HG02642 (cell line): ENCODE results near the gene IGF1R.

Experiments used
- ATAC-seq: cut with Tn5 transposase; IDR thresholded peaks from one replicate; pipeline ENCODE4 v1.9.1; 2021; ENCODE audit warnings: mild to moderate bottlenecking; ENCODE audit not compliant: unreplicated experiment, poor library complexity

The IGF1R gene

GRCh38 chr15:98720577-98721565, 72.5 kb downstream of the IGF1R start:
- ATAC-seq: no peak

- ATAC-seq: no peak
Observed at GRCh38 chr15:98722209-98722608, 73.9 kb downstream of the IGF1R start.

GRCh38 chr15:98722645-98723044, 74.3 kb downstream of the IGF1R start:
- no peak for ATAC-seq

GRCh38 chr15:98723195-98723594, 74.9 kb downstream of the IGF1R start:
- ATAC-seq: no peak

GRCh38 chr15:98724048-98724447, 75.7 kb downstream of the IGF1R start:
- no peak for ATAC-seq

- ATAC-seq: no peak
Observed at GRCh38 chr15:98724494-98724893, 76.2 kb downstream of the IGF1R start.

- no peak for ATAC-seq
Observed at GRCh38 chr15:98725874-98726273, 77.5 kb downstream of the IGF1R start.

- no peak for ATAC-seq
Observed at GRCh38 chr15:98727115-98728040, 79.0 kb downstream of the IGF1R start.

- no peak for ATAC-seq
Observed at GRCh38 chr15:98728082-98728810, 79.9 kb downstream of the IGF1R start.

- no peak for ATAC-seq
Observed at GRCh38 chr15:98728811-98729160, 80.4 kb downstream of the IGF1R start.

GRCh38 chr15:98729446-98730042, 81.2 kb downstream of the IGF1R start:
- no peak for ATAC-seq

GRCh38 chr15:98730860-98731711, 82.7 kb downstream of the IGF1R start:
- no peak for ATAC-seq

- no peak for ATAC-seq
Observed at GRCh38 chr15:98731712-98732450, 83.5 kb downstream of the IGF1R start.

GRCh38 chr15:98733098-98733497, 84.8 kb downstream of the IGF1R start:
- no peak for ATAC-seq

GRCh38 chr15:98734466-98735199, 86.3 kb downstream of the IGF1R start:
- ATAC-seq: no peak

GRCh38 chr15:98735304-98735703, 87.0 kb downstream of the IGF1R start:
- no peak for ATAC-seq

- ATAC-seq: no peak
Observed at GRCh38 chr15:98735895-98736617, 87.7 kb downstream of the IGF1R start.
